ENCODE measurements around the gene RPL36A. TPM values are rescaled to one million over a fixed set of nuclear protein-coding genes. Genes with fewer than 3 reads are reported as not detected.

Gene RPL36A
- 822 TPM for total RNA-seq

GRCh38 chrX:101390664-101391525 lies at the start of gene RPL36A:
RPL36A (plus strand) TSS chrX:101391011; CDS start chrX:101391044, 33 bp downstream.
- Histone ChIP-seq H3K27ac (peak within 1 kb of the TSS; percentile 61 to 75), H3K36me3 (peaks cover 0 to 3% of the 10 kb centered on the region in 2 donors), H3K27me3 (no peaks in the 10 kb centered on the region), H3K4me1 (no peaks in the 10 kb centered on the region), H3K4me3 (peak within 1 kb of the TSS; percentile 50 to 63), H3K9me3 (no peaks in the 10 kb centered on the region)
- intact Hi-C loops (cut with DNase I) = loop anchor here (2.0 to 5.0 kb wide), 2 partner anchors 42 to 541 kb away; partner anchors contain the start of genes TIMM8A and ZMAT1
- TF ChIP-seq CTCF (IDR thresholded peaks at IDR 0.05) = peak; percentile 46 to 63 (median 50)
- peak; percentile 35 to 90 for DNase-seq (ENCODE audit: low spot score in 2 of 2)

- intact Hi-C loops (cut with DNase I) = loop anchor here (2.0 to 10.0 kb wide), 4 partner anchors 43 to 251 kb away; partner anchors contain the start of genes CENPI, GLA, HNRNPH2 and RPL36A
- Histone ChIP-seq H3K27me3 (no peaks in the 10 kb centered on the region), H3K4me1 (peaks cover 0 to 2% of the 10 kb centered on the region in 2 donors), H3K27ac (peak overlapping the region; percentile 79 to 81), H3K9me3 (no peaks in the 10 kb centered on the region), H3K36me3 (peaks cover 0 to 3% of the 10 kb centered on the region in 2 donors), H3K4me3 (peak overlapping the region; percentile 72 to 78)
- no peak for TF ChIP-seq CTCF (IDR thresholded peaks at IDR 0.05)
- DNase-seq (ENCODE audit: low spot score in 2 of 2) = no peak
These were observed 42.9 kb upstream of the RPL36A start for GRCh38 chrX:101347859-101348451.

GRCh38 chrX:101348452-101349192 lies 42.2 kb upstream of the RPL36A start, which contains the start of gene TIMM8A:
TIMM8A (minus strand) TSS chrX:101348742; CDS start chrX:101348664, 78 bp downstream.
- Histone ChIP-seq H3K4me3 (peak within 1 kb of the TSS; percentile 72 to 78), H3K9me3 (no peaks in the 10 kb centered on the region), H3K36me3 (peaks cover 0 to 3% of the 10 kb centered on the region in 2 donors), H3K27ac (peak within 1 kb of the TSS; percentile 79 to 81), H3K4me1 (peaks cover 0 to 2% of the 10 kb centered on the region in 2 donors), H3K27me3 (no peaks in the 10 kb centered on the region)
- no peak for TF ChIP-seq CTCF (IDR thresholded peaks at IDR 0.05)
- peak; percentile 21 to 85 for DNase-seq (ENCODE audit: low spot score in 2 of 2)
- intact Hi-C loops (cut with DNase I) = loop anchor here (2.0 to 10.0 kb wide), 4 partner anchors 42 to 251 kb away; partner anchors contain the start of genes CENPI, GLA, HNRNPH2 and RPL36A

- peak overlapping the region in 1 of 2 donors; percentile 81 for H3K27ac ChIP-seq
- intact Hi-C loops (cut with DNase I) = loop anchor here (2.0 to 10.0 kb wide), 4 partner anchors 42 to 252 kb away; partner anchors contain the start of genes CENPI, GLA, HNRNPH2 and RPL36A
- no peaks in the 10 kb centered on the region for H3K9me3 ChIP-seq
- no peaks in the 10 kb centered on the region for H3K27me3 ChIP-seq
- peak overlapping the region; percentile 72 to 78 for H3K4me3 ChIP-seq
- no peak for TF ChIP-seq CTCF (IDR thresholded peaks at IDR 0.05)
- no peak for DNase-seq (ENCODE audit: low spot score in 2 of 2)
- peaks cover 0 to 3% of the 10 kb centered on the region in 2 donors for H3K36me3 ChIP-seq
- peaks cover 0 to 2% of the 10 kb centered on the region in 2 donors for H3K4me1 ChIP-seq
These were observed 41.6 kb upstream of the RPL36A start for GRCh38 chrX:101349193-101349562.

- Histone ChIP-seq H3K36me3 (no peaks in the 10 kb centered on the region), H3K4me3 (no peak overlapping the region), H3K27me3 (no peaks in the 10 kb centered on the region), H3K27ac (no peak overlapping the region), H3K9me3 (no peaks in the 10 kb centered on the region), H3K4me1 (no peaks in the 10 kb centered on the region)
- intact Hi-C loops (cut with DNase I) = no loop called here
- no peak for DNase-seq (ENCODE audit: low spot score in 2 of 2)
- TF ChIP-seq CTCF (IDR thresholded peaks at IDR 0.05) = peak in 1 of 3 experiments; percentile 24
These were observed 33.5 kb upstream of the RPL36A start for GRCh38 chrX:101357166-101357795.
